T-helper 9 cell (primary cell): Measurements from ENCODE around the gene LMO3.

Source experiments
- DNase-seq: peaks from one replicate; pipeline ENCODE4 v3.0.0-alpha.2; 2020
- total RNA-seq, 2 donors: gene quantifications; one replicate each; lab custom pipeline; 2026; lab: John Stamatoyannopoulos, UW

Gene LMO3
- 0 to 0.48 reads per million in 2 donors for total RNA-seq

GRCh38 chr12:16606117-16606200 is at the start of gene LMO3:
TSS of gene LMO3 (minus strand) at chr12:16606162. CDS start at chr12:16600860, 5,302 bp downstream.
- no peak for DNase-seq

GRCh38 chr12:16636435-16637055 is 30.6 kb upstream of the LMO3 start:
- DNase-seq: no peak

GRCh38 chr12:16634786-16635185 is 28.8 kb upstream of the LMO3 start:
- DNase-seq: no peak

GRCh38 chr12:16626991-16627390 is 21.0 kb upstream of the LMO3 start:
- no peak for DNase-seq

GRCh38 chr12:16622338-16622737 is 16.4 kb upstream of the LMO3 start:
- no peak for DNase-seq

GRCh38 chr12:16619537-16619936 is 13.6 kb upstream of the LMO3 start:
- no peak for DNase-seq

- DNase-seq: no peak
Observed at GRCh38 chr12:16618256-16618655, 12.3 kb upstream of the LMO3 start.

GRCh38 chr12:16613199-16613598 is 7.2 kb upstream of the LMO3 start:
- no peak for DNase-seq

GRCh38 chr12:16612647-16613046 is 6.7 kb upstream of the LMO3 start:
- DNase-seq: no peak

GRCh38 chr12:16611146-16611545 is 5.2 kb upstream of the LMO3 start:
- no peak for DNase-seq

GRCh38 chr12:16610743-16611142 is 4.8 kb upstream of the LMO3 start:
- DNase-seq: no peak

- no peak for DNase-seq
Observed at GRCh38 chr12:16610001-16610585, 4.1 kb upstream of the LMO3 start.

- DNase-seq: no peak
Observed at GRCh38 chr12:16608946-16609539, 3.1 kb upstream of the LMO3 start.

GRCh38 chr12:16607906-16608775 is 2.2 kb upstream of the LMO3 start:
- no peak for DNase-seq

- DNase-seq: no peak
Observed at GRCh38 chr12:16606991-16607390, 1.0 kb upstream of the LMO3 start.

- DNase-seq: no peak
Observed at GRCh38 chr12:16606201-16606849, 363 bp upstream of the LMO3 start.

GRCh38 chr12:16605642-16606116 is 283 bp downstream of the LMO3 start:
- no peak for DNase-seq

GRCh38 chr12:16604596-16605252 is 1.2 kb downstream of the LMO3 start:
- no peak for DNase-seq

GRCh38 chr12:16603916-16604575 is 1.9 kb downstream of the LMO3 start:
- no peak for DNase-seq

- DNase-seq: no peak
Observed at GRCh38 chr12:16603260-16603915, 2.6 kb downstream of the LMO3 start.

GRCh38 chr12:16602412-16602811 is 3.5 kb downstream of the LMO3 start:
- no peak for DNase-seq

GRCh38 chr12:16600525-16600924 is 5.4 kb downstream of the LMO3 start:
- DNase-seq: no peak
